DOHH2 (cell line): Measurements from ENCODE around the gene SPSB1.

Experiments
- EZH2phosphoT487 ChIP-seq: fragments of 200-600 bp; sonication (generic); IDR thresholded peaks from 2 replicates; pipeline ENCODE4 v1.6.1; 2017; ENCODE audit warnings: borderline replicate concordance, mild to moderate bottlenecking, antibody characterized with exemption, low read length, moderate library complexity, mixed read lengths
- TF ChIP-seq, protein P1 (sequence below): fragments of 200-600 bp; sonication (generic); IDR thresholded peaks from one replicate; pipeline ENCODE4 v1.5.1; 2014; ENCODE audit warnings: antibody characterized with exemption, mild to moderate bottlenecking, low read depth, low read length; ENCODE audit not compliant: poor library complexity, severe bottlenecking

DNA sequence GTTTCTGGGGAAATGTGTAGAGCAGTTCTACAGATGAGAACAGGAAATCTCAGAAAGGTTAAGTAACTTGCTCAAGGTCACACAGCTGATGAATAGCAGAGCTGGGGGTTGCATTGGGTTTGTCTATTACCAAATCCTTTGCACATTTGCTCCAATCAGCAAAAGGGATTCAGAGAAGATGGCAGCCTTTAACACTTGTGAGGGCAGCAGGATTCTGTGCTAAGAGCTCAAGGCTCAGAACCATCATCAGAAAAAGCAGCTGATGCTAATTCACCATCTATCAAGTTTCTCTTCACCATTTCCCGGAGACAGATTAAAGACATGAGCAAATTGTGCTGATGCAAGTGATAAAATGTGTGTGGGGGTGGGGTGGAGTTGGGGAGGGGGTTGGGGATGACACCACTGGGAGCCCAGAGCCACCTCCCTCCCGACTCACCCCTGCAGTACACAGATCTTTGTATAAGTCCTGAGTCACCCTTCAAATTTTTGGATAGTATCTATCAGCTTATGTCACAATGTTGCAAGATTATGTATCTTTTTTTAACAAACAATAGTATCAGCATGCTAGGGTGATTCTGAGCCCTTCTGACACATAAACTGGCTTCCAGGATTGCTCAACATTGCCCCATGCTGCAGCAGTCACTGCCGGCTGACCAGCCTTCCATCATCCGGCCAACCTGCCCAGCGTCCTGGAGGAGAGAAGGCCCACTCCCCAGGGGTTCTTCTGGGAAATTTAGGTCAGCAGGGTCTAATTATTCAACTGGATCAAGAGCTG lies 2.8 kb upstream of the SPSB1 start:
- TF ChIP-seq, protein P1, sequence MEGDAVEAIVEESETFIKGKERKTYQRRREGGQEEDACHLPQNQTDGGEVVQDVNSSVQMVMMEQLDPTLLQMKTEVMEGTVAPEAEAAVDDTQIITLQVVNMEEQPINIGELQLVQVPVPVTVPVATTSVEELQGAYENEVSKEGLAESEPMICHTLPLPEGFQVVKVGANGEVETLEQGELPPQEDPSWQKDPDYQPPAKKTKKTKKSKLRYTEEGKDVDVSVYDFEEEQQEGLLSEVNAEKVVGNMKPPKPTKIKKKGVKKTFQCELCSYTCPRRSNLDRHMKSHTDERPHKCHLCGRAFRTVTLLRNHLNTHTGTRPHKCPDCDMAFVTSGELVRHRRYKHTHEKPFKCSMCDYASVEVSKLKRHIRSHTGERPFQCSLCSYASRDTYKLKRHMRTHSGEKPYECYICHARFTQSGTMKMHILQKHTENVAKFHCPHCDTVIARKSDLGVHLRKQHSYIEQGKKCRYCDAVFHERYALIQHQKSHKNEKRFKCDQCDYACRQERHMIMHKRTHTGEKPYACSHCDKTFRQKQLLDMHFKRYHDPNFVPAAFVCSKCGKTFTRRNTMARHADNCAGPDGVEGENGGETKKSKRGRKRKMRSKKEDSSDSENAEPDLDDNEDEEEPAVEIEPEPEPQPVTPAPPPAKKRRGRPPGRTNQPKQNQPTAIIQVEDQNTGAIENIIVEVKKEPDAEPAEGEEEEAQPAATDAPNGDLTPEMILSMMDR, result no peak
- no peak for TF ChIP-seq EZH2phosphoT487
